ENCODE results near the gene ARHGEF4.

The ARHGEF4 gene

DNA sequence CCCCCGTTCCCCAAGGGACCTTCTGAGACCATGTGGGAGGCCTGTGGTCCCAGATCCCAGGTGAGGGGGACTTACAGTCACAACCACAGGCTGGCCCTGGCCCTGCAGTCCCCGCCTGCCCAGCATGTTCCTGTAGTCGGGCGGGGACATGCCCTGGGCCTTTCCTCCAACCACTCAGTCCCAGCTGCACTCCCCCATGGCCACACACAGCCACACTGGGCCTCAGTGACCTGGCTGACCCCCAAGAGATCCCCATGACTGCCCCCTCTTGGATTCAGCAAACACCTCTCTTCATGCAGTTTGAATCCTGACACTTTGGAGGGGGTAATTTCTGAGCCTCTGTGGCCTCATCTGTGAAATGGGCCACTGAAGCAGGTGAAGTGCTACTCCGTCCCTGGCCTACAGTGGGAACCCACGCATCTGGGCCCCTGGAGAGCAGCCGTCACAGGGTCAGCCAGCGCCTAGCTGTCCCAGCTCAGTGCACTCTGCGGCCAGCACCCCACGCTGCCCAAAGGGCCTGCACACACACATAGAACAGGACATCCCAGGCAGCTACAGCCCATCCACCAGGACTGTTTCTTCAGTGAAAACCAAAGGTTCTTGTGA, 12.7 kb upstream of the ARHGEF4 start:
- no peaks in the 10 kb centered on the region for H3K36me3 Mint-ChIP-seq (ENCODE audit: low read depth)
- H3K27me3 Mint-ChIP-seq: peaks cover 1% of the 10 kb centered on the region
- H3K27ac Mint-ChIP-seq: no peak overlapping the region
- H3K9me3 Mint-ChIP-seq: no peaks in the 10 kb centered on the region
- intact Hi-C loops (cut with micrococcal nuclease): no loop called here
- H3K4me1 Mint-ChIP-seq (ENCODE audit: low read depth): no peaks in the 10 kb centered on the region
- H3K4me3 Mint-ChIP-seq: no peak overlapping the region

DNA sequence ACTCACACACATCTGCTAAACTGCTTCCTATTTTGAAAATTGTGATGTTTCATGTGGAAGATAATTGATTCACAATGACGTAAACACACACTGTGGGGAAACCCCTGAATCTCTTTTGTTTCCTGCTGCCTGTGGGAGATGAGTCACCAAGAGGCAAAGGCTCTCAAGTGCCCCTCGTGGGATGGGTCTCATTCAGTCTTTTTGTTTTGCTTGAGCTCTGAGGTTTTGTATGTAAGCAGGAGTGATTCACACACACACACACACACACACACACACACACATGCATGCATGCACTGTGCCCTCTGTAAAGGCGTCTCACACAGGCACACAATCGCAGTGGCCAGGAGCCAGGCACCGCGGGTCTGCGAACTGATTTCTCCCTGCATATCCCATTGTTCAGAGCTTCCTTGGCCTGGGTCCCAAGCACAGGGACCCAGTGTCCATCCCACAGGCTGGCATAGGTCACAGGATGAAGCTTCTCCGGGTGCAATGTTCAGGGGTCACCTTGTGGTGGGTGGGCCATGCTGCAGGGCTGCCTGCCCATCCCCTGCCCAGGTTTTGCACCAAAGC, 12.1 kb upstream of the ARHGEF4 start:
- H3K4me1 Mint-ChIP-seq (ENCODE audit: low read depth): no peaks in the 10 kb centered on the region
- intact Hi-C loops (cut with micrococcal nuclease): no loop called here
- peaks cover 1% of the 10 kb centered on the region for H3K27me3 Mint-ChIP-seq
- H3K9me3 Mint-ChIP-seq: no peaks in the 10 kb centered on the region
- no peak overlapping the region for H3K27ac Mint-ChIP-seq
- no peaks in the 10 kb centered on the region for H3K36me3 Mint-ChIP-seq (ENCODE audit: low read depth)
- H3K4me3 Mint-ChIP-seq: no peak overlapping the region

DNA sequence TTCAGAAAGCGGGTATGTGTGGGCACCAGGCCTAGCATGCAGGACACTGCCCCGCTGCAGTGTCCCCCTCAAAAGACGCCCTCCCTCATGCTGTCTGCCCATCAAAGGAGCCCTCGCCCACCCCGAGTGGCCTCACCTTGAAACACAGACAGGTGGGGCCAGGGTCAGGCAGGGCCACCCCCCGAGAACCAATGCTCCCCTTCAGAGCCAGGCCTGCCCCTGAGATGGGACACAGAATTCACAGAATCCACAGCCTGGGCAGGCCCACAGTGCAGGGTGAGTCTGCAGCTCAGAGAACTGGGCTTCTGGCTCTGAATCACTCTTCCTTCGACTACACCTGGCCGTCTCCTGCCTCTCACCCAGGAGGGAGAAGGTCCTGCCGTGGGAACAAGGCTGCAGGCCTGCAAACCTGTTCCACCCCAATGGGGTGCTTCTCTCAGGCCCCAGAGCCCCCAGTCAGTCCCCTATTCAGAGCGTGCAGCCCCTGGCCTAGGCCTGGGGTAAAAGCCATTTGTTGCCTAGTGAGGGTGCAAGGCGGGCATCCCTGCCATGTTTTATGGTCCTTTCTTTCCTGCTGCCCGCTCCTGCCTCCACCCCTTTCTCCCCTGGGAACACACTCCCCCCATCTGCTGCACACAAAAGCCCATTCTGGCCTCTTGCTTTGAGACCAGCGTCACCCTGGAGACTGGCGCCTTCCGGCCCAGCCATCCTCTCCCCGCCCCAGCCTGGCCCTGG, 11.3 kb upstream of the ARHGEF4 start:
- no peaks in the 10 kb centered on the region for H3K9me3 Mint-ChIP-seq
- H3K36me3 Mint-ChIP-seq (ENCODE audit: low read depth): no peaks in the 10 kb centered on the region
- H3K27ac Mint-ChIP-seq: no peak overlapping the region
- H3K27me3 Mint-ChIP-seq: peaks cover 1% of the 10 kb centered on the region
- intact Hi-C loops (cut with micrococcal nuclease): no loop called here
- H3K4me3 Mint-ChIP-seq: no peak overlapping the region
- H3K4me1 Mint-ChIP-seq (ENCODE audit: low read depth): no peaks in the 10 kb centered on the region

DNA sequence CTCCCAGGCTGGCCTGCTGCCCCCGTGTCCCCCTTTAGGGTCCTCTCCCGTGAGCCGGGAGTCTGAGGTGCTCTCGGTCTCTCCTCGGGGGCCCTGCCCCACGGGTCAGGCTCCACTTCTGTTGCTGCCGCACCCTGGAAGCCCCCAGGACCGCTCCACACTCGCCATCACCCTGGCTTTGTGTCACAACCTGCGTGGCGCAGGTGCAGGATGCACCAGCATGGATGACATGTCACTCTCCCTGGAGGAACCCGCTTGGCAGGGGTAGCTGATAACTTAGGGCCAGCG, 10.8 kb upstream of the ARHGEF4 start:
- Mint-ChIP-seq H3K4me1 (ENCODE audit: low read depth) (no peaks in the 10 kb centered on the region), H3K4me3 (no peak overlapping the region), H3K27me3 (peaks cover 3% of the 10 kb centered on the region), H3K36me3 (ENCODE audit: low read depth) (no peaks in the 10 kb centered on the region), H3K27ac (no peak overlapping the region), H3K9me3 (no peaks in the 10 kb centered on the region)
- intact Hi-C loops (cut with micrococcal nuclease): no loop called here

DNA sequence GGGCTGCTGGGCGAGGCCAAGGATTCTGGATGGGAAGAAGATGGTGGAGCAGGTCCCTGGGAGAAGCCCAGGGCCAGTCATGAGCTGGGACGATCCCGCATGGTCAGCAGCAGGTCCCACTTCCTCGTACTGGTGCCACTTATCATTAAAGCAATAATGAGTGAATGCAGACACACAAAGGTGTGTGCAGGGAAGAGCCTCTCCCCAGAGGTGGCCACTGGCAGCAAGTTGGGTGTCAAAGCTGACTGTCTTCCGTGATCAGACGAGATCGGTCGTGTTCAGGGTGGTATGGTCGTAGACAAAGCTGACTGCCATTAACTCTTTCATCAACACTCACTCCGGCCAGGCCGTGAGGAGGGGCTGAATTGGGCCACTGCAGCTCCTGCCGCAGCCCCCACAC, 10.3 kb upstream of the ARHGEF4 start:
- Mint-ChIP-seq H3K4me3 (no peak overlapping the region), H3K27ac (no peak overlapping the region), H3K4me1 (ENCODE audit: low read depth) (no peaks in the 10 kb centered on the region), H3K36me3 (ENCODE audit: low read depth) (no peaks in the 10 kb centered on the region), H3K27me3 (peaks cover 3% of the 10 kb centered on the region), H3K9me3 (no peaks in the 10 kb centered on the region)
- intact Hi-C loops (cut with micrococcal nuclease): no loop called here

DNA sequence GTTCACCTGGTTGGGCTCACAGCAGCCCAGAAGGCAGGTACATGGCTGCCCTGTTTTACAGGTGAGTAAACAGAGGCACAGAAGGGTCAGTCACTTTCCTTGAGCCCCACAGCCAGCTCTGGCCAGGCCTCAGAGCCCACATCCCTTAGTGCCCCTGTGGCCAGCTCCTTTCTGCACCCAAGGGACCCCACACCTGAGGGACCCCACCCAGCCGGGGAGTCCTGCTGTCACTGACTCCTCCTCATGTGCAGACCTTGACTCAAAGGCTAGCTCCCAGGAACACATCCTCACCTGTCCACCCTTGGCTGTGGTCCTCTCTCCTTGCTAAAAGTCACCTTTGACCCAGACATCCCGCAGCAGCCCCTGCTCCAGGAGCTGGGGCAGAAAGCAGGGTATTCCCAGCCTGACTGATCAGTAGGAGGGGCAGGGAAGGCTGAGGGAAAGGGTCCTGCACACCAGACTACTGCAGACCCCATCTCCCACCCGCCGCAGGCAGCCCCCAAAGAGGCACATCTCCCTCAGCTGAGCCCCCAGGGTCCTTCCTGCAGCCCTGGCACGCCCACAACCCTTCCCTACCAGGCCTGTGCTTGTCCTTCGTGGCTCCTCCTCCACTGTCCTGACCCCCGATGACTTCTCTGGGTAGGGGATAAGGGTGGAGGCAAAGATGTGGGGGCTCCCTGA, 9.8 kb upstream of the ARHGEF4 start:
- Mint-ChIP-seq H3K36me3 (ENCODE audit: low read depth) (no peaks in the 10 kb centered on the region), H3K4me1 (ENCODE audit: low read depth) (no peaks in the 10 kb centered on the region), H3K27me3 (peaks cover 2% of the 10 kb centered on the region), H3K27ac (no peak overlapping the region), H3K4me3 (no peak overlapping the region), H3K9me3 (no peaks in the 10 kb centered on the region)
- intact Hi-C loops (cut with micrococcal nuclease): no loop called here

DNA sequence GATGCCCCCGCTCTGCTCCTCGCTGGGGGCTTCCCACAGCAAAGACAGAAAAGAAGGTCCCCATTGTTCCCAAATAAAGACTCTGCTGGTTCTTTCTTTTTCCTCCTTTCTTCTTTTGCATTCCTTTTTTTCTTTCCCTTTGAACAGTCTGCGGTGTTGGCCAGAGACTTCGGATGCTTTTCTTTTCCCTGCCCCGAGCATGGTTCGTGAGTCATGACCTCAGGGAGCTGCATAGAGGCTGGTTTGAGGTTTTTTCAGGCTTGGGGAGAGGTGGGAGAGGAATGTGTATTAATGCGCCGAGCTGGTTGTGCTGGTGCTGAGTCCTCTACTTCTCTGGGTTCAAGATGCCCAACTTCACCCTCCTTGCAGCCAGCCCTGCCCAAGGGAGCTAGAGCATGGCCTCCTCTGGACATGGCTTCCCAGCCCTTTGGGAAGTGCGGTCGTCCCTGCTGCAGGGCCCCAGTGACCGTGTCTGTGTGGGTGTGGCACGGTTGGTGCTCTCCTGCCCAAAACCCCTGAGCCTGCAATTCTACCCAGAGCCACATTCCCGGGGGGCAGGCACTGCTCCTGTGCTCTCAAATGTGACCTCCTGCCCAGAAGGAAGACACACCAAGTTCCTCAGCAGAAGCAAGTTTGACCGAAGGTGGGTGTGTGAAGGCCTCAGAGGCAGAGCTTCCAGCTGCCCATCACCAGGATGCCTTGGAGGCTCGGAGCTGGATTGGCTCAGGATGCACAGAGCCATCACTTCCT, 9.0 kb upstream of the ARHGEF4 start:
- H3K4me3 Mint-ChIP-seq: no peak overlapping the region
- no peaks in the 10 kb centered on the region for H3K36me3 Mint-ChIP-seq (ENCODE audit: low read depth)
- intact Hi-C loops (cut with micrococcal nuclease): no loop called here
- H3K9me3 Mint-ChIP-seq: no peaks in the 10 kb centered on the region
- H3K27ac Mint-ChIP-seq: no peak overlapping the region
- H3K4me1 Mint-ChIP-seq (ENCODE audit: low read depth): no peaks in the 10 kb centered on the region
- H3K27me3 Mint-ChIP-seq: peaks cover 2% of the 10 kb centered on the region

DNA sequence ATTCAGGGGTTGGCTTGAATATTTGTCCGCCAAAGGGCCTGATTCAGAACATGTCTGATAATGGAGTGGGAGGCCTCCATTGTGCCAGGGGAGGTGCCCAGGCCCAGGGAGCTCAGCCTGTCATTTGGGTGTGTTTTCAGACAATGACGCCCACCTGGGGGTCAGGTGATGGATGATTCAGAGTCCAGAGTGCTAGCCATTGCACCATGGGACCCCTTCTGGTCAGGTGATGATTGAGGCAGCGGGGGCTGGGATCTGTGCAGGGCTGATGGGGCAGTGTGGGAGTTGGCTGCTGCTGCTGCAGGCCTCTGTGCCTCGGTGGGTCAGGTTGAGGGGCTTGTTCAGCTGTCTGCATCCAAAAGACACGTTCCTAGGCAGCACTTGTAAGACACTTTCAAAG, 8.3 kb upstream of the ARHGEF4 start:
- intact Hi-C loops (cut with micrococcal nuclease): no loop called here
- Mint-ChIP-seq H3K36me3 (ENCODE audit: low read depth) (no peaks in the 10 kb centered on the region), H3K27me3 (peaks cover 3% of the 10 kb centered on the region), H3K4me1 (ENCODE audit: low read depth) (no peaks in the 10 kb centered on the region), H3K27ac (no peak overlapping the region), H3K4me3 (no peak overlapping the region), H3K9me3 (no peaks in the 10 kb centered on the region)

DNA sequence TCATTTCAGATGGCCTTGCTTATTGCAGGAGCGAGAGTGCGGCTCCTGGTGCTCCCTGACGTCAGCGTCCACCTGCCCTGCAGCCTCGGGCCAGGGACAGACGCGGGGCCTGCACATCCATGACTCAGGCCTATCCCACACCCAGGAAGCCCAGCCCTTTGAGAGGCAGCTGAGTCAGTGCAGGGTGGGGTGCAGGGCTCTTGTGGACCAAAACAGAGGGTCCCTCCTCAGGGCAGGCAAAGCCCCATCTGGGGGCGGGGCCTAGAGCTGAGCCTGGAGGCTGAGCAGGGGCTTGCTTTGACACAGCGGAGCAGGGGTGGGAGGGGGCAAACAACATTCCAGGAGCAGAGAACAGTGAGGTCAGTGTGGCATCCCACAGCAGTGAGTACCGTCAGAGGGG, 7.7 kb upstream of the ARHGEF4 start:
- Mint-ChIP-seq H3K9me3 (no peaks in the 10 kb centered on the region), H3K4me1 (ENCODE audit: low read depth) (no peaks in the 10 kb centered on the region), H3K36me3 (ENCODE audit: low read depth) (no peaks in the 10 kb centered on the region), H3K27ac (no peak overlapping the region), H3K4me3 (no peak overlapping the region), H3K27me3 (peaks cover 3% of the 10 kb centered on the region)
- intact Hi-C loops (cut with micrococcal nuclease): no loop called here

DNA sequence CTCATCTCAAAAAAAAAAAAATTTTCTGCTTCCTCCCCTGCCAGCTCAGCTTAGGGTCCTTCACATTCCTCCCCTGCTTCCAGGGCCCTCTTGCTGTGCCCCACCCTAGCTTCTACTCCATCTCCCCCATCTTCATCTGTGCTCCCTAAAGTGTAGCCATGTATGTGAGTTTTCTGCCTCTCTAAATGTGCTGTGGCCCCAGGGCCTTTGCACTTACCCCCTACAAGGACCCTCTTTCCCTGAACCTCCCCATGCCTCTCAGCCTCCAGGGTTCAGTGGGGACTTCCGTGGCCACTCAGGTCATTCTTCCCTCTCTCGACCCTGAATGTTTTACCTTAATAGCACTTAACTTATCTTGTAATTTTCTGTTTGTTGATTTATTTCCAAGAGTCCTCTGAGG, 6.2 kb upstream of the ARHGEF4 start:
- no peak overlapping the region for H3K27ac Mint-ChIP-seq
- no peaks in the 10 kb centered on the region for H3K4me1 Mint-ChIP-seq (ENCODE audit: low read depth)
- H3K9me3 Mint-ChIP-seq: no peaks in the 10 kb centered on the region
- no peaks in the 10 kb centered on the region for H3K36me3 Mint-ChIP-seq (ENCODE audit: low read depth)
- no peak overlapping the region for H3K4me3 Mint-ChIP-seq
- H3K27me3 Mint-ChIP-seq: peaks cover 13% of the 10 kb centered on the region
- intact Hi-C loops (cut with micrococcal nuclease): no loop called here

DNA sequence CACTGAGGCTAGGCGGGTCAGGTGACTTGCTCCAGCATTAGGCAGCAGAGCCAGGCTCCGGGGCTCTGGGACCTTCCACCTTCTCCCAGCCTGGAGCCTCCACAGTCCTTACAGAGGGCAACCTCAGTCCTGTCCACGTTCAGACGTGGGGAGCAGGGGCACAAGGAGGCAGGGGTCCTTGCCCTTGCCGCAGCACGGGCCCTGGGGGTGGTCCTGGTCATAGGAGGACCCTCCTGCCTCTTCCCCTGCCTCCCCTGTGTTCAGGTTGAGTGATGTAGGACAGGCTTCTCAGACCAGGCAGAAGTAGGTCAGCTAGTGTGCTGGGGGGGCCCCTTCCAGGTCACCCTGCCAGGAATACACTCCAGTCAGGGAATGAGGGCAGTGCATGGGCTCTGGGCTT, 5.4 kb upstream of the ARHGEF4 start:
- Mint-ChIP-seq H3K27me3 (peaks cover 20% of the 10 kb centered on the region), H3K27ac (no peak overlapping the region), H3K4me3 (no peak overlapping the region), H3K4me1 (ENCODE audit: low read depth) (no peaks in the 10 kb centered on the region), H3K9me3 (no peaks in the 10 kb centered on the region), H3K36me3 (ENCODE audit: low read depth) (no peaks in the 10 kb centered on the region)
- intact Hi-C loops (cut with micrococcal nuclease): no loop called here

DNA sequence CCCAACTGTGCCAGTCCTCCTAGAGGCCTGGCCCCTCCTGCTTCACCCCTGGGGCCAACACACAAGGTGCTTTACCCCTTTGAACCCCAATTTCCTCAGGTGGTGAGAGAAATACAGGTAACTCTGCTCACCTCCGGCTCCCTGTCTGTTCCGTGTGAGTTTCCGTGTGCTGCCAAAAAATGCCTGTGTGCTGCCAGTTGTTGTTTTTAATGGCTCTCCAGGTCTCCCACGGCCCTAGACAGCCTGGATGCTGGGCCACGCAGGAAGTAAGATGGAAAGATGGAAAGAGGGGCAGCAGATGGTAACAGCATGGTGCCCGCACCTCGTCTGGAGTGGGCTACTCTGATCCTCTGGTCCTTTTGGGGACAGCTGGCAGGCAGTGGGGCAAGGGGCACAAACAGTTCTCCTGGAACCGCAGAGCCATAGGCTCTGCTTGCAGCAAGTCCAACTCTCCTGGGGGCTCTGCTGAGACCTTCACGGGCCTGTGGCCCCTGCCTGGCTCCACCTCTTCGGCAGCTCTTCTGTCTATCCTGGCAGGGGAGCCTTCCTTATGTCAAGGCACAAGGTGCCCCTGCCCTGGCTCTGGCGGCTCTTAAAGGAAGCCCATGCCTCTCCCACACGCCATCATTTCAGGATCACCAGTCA, 4.3 kb upstream of the ARHGEF4 start:
- Mint-ChIP-seq H3K4me1 (ENCODE audit: low read depth) (no peaks in the 10 kb centered on the region), H3K36me3 (ENCODE audit: low read depth) (no peaks in the 10 kb centered on the region), H3K27ac (no peak overlapping the region), H3K4me3 (no peak overlapping the region), H3K9me3 (no peaks in the 10 kb centered on the region), H3K27me3 (peaks cover 28% of the 10 kb centered on the region)
- intact Hi-C loops (cut with micrococcal nuclease): no loop called here

DNA sequence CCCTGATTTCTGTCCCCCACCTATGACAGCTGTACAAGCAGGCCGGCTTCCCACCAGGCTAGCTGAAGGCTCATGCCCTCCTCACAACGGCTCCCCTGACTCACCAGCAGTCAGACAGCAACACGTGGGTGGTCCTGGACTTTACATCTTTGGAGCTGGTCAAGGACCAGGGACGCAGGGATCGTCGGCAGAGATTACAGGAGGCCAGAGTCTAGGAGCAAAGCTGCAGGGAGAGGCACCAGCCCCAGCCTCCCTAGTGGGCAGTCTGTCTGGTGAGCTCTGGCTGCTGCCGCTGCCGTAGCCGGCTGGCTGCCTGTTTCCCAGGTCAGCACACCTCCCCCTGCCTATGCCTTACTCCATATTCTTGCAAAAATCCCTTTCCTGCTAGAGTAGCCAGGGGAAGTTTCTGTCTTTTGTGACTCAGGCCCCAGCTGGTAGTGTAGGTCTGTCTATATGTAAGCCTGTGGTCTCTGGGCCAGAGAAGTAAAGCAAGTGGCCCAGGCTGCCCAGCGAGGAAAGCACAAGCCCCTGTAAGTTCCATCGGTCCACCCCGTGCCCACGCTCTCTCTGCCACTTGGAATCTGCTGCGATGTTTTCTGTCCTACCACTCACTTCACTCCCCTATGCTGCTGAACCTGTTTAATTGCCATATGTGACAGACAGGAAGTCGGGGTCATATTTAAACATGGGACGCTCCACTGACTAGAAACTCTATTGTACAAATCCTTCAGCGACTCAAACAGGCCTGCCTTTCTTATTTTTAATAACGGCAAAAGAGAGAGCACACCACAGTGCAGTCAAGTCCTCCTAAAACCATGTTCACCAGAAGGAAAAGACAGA, 2.4 kb upstream of the ARHGEF4 start:
- H3K36me3 Mint-ChIP-seq (ENCODE audit: low read depth): no peaks in the 10 kb centered on the region
- H3K27ac Mint-ChIP-seq: no peak overlapping the region
- peaks cover 46% of the 10 kb centered on the region for H3K27me3 Mint-ChIP-seq
- no peaks in the 10 kb centered on the region for H3K9me3 Mint-ChIP-seq
- H3K4me3 Mint-ChIP-seq: no peak overlapping the region
- intact Hi-C loops (cut with micrococcal nuclease): no loop called here
- no peaks in the 10 kb centered on the region for H3K4me1 Mint-ChIP-seq (ENCODE audit: low read depth)

All from dendritic cell treated with granulocyte-macrophage colony-stimulating factor and Interleukin-4, amounts not matched to agents 40 ng/mL and 50 ng/mL, for 4 days (primary cell).